Measurements from ENCODE around the gene BSG. TPM values are rescaled to one million over a fixed set of nuclear protein-coding genes. Genes with fewer than 3 reads are reported as not detected.

The BSG gene
- total RNA-seq, 1 experiment from 2014 or later, result 653 TPM

GRCh38 chr19:623974-624373 lies 51.6 kb downstream of the BSG start:
- ATAC-seq (peak; percentile 79), DNase-seq (ENCODE audit: low read depth, low spot score) (no peak)
- H3K4me3 ChIP-seq (ENCODE audit: low read depth in 2 of 2, low read length in 2 of 2), result no peak overlapping the region
- H3K4me1 ChIP-seq (ENCODE audit: control insufficient read depth, insufficient read depth, low read length), result no peaks in the 10 kb centered on the region; the same call in 1 of the 2 replicates
- TF ChIP-seq SIN3A (IDR thresholded peaks at IDR 0.05; ENCODE audit: borderline replicate concordance, insufficient read depth, low read depth, low read length), result no peak
- TF ChIP-seq POLR2AphosphoS5 (IDR thresholded peaks at IDR 0.05; ENCODE audit: low read depth, low read length), result no peak
- TF ChIP-seq CTCF (IDR thresholded peaks at IDR 0.05), result no peak
- TF ChIP-seq REST (IDR thresholded peaks at IDR 0.05; ENCODE audit: insufficient read depth in 1 of 2, low read depth in 2 of 2, low read length in 1 of 2), result no peak
- no peak for TF ChIP-seq TCF7L2 (IDR thresholded peaks at IDR 0.05; ENCODE audit: low read depth, low read length)
- 0 out of 2 replicates have a peak, but pooled peaks cover 1% of the 10 kb centered on the region for H3K36me3 ChIP-seq (ENCODE audit: control insufficient read depth, insufficient read depth, low read length)
- no TSS peak for BruUV-seq (replicated peaks)
- no peaks in the 10 kb centered on the region for H3K27me3 ChIP-seq (ENCODE audit: control insufficient read depth, insufficient read depth, low read length)
- CTCF ChIA-PET, result no interaction called here
- in situ Hi-C loops (cut with HindIII; ENCODE audit: low pct_unique_long_range_greater_than_20kb, low sequenced_read_pairs) (no loop called here), intact Hi-C loops (cut with micrococcal nuclease; ENCODE audit: unreplicated experiment) (no loop called here)
- H3K27ac ChIP-seq (ENCODE audit: low read length), result no peak overlapping the region
- H3K9me3 ChIP-seq (ENCODE audit: control insufficient read depth, insufficient read depth, low read depth, low read length), result no peaks in the 10 kb centered on the region
- POLR2A ChIA-PET, result no interaction called here

GRCh38 chr19:624433-625109 lies 52.2 kb downstream of the BSG start:
- Histone ChIP-seq H3K36me3 (ENCODE audit: control insufficient read depth, insufficient read depth, low read length) (0 out of 2 replicates have a peak, but pooled peaks cover 3% of the 10 kb centered on the region), H3K4me3 (ENCODE audit: low read depth in 2 of 2, low read length in 2 of 2) (no peak overlapping the region), H3K27ac (ENCODE audit: low read length) (no peak overlapping the region), H3K4me1 (ENCODE audit: control insufficient read depth, insufficient read depth, low read length) (no peaks in the 10 kb centered on the region; the same call in 1 of the 2 replicates), H3K27me3 (ENCODE audit: control insufficient read depth, insufficient read depth, low read length) (no peaks in the 10 kb centered on the region), H3K9me3 (ENCODE audit: control insufficient read depth, insufficient read depth, low read depth, low read length) (no peaks in the 10 kb centered on the region)
- intact Hi-C loops (cut with micrococcal nuclease; ENCODE audit: unreplicated experiment) (no loop called here), in situ Hi-C loops (cut with HindIII; ENCODE audit: low pct_unique_long_range_greater_than_20kb, low sequenced_read_pairs) (no loop called here)
- ChIA-PET CTCF (no interaction called here), POLR2A (interaction anchor here (0.6 kb wide), 1 partner anchor 141 kb away, joined by 4 read pairs; no protein-coding TSS in a partner anchor)
- no peak for DNase-seq (ENCODE audit: low read depth, low spot score)
- TF ChIP-seq SIN3A (IDR thresholded peaks at IDR 0.05; ENCODE audit: borderline replicate concordance, insufficient read depth, low read depth, low read length) (no peak), REST (IDR thresholded peaks at IDR 0.05; ENCODE audit: insufficient read depth in 1 of 2, low read depth in 2 of 2, low read length in 1 of 2) (no peak), TCF7L2 (IDR thresholded peaks at IDR 0.05; ENCODE audit: low read depth, low read length) (no peak), POLR2AphosphoS5 (IDR thresholded peaks at IDR 0.05; ENCODE audit: low read depth, low read length) (no peak), CTCF (IDR thresholded peaks at IDR 0.05) (no peak)
- no TSS peak for BruUV-seq (replicated peaks)
- no peak; the same call in 1 of the 2 replicates for ATAC-seq
